HCT116 (cell line): ENCODE measurements around the gene TACR2. TPM values are rescaled to one million over a fixed set of nuclear protein-coding genes. Genes with fewer than 3 reads are reported as not detected.

Experiments used
- ATAC-seq: fragments of 200-7000 bp; cut with Tn5 transposase; 2 replicates; pipeline ENCODE4 v1.9.1; 2020; ENCODE audit warnings: mild to moderate bottlenecking, moderate library complexity
- BruUV-seq: library from RNA; stranded (reverse); fragments of 400-500 nt; replicated peaks from 2 replicates; lab custom pipeline; 2021; lab: Mats Ljungman, UMichigan
- CTCF ChIA-PET: fragments of 300-600 bp; sonication (Branson Sonifier 250); formaldehyde crosslinking; loops from one replicate; lab custom pipeline; 2021; ENCODE audit warnings: antibody characterized with exemption; lab: Charles Lee
- POLR2A ChIA-PET: fragments of 300-600, 350-600 bp; sonication (Branson Sonifier 250); formaldehyde crosslinking; loops from one replicate; lab custom pipeline; 2021; ENCODE audit warnings: antibody characterized with exemption; lab: Charles Lee
- RAD21 ChIA-PET, 2 experiments: fragments of 300-600 bp; sonication (Branson Sonifier 250); formaldehyde crosslinking; loops; one replicate each; lab custom pipeline; 2023; ENCODE audit warnings: low total read pairs in 2 of 2; ENCODE audit not compliant: uncharacterized antibody in 2 of 2, unreplicated experiment in 2 of 2, low non-redundant PET in 1 of 2; lab: Charles Lee
- DNase-seq: peaks from one replicate; pipeline ENCODE4 v3.0.0-alpha.2; 2010; ENCODE audit warnings: low read depth, low spot score
- H2AFZ ChIP-seq: fragments of 200-600 bp; shearing (Covaris generic), sonication (generic); 2 replicates; pipeline ENCODE4 v1.6.1; 2017; ENCODE audit warnings: low read depth, mixed run types, mixed read lengths, antibody characterized with exemption, low read length; ENCODE audit not compliant: poor library complexity, severe bottlenecking
- H3K27ac ChIP-seq: 2 replicates; pipeline ENCODE4 v1.5.1; 2012; ENCODE audit warnings: low read depth, low read length
- H3K27me3 ChIP-seq: fragments of 200-600 bp; sonication (generic); 2 replicates; pipeline ENCODE4 v1.6.1; 2016; ENCODE audit warnings: mixed run types, low read length, mixed read lengths; ENCODE audit not compliant: insufficient read depth
- H3K36me3 ChIP-seq, 2 experiments: fragments of 200-500 bp in 1 of 2; fragments of 200-600 bp in 1 of 2; sonication (Bioruptor generic) in 1 of 2; sonication (generic) in 1 of 2; 2 replicates each; pipeline versions ENCODE4 v1.5.1 to v1.6.1; 2014 to 2016; ENCODE audit warnings: low read length in 2 of 2, inconsistent platforms in 1 of 2, mixed read lengths in 1 of 2, mixed run types in 1 of 2; ENCODE audit not compliant: insufficient read depth in 2 of 2, control insufficient read depth in 1 of 2
- H3K4me1 ChIP-seq, 2 experiments: fragments of 200-600 bp in 1 of 2; sonication (generic) in 1 of 2; 2 replicates each; pipeline versions ENCODE4 v1.5.1 to v1.6.1; 2012 to 2017; ENCODE audit warnings: low read length in 2 of 2, inconsistent platforms in 1 of 2, mild to moderate bottlenecking in 1 of 2, mixed read lengths in 1 of 2, mixed run types in 1 of 2, moderate library complexity in 1 of 2; ENCODE audit not compliant: insufficient read depth in 2 of 2, control insufficient read depth in 1 of 2
- H3K4me2 ChIP-seq: fragments of 200-600 bp; sonication (generic); 2 replicates; pipeline ENCODE4 v1.6.1; 2017; ENCODE audit warnings: mixed run types, low read length, mixed read lengths
- H3K4me3 ChIP-seq, 2 experiments: fragments of 200-600 bp in 1 of 2; sonication (generic) in 1 of 2; replicated peaks in 1 of 2; 2 replicates each; pipeline ENCODE4 v1.5.1; 2011 to 2016; ENCODE audit warnings: low read length in 2 of 2, control low read depth in 1 of 2, low read depth in 1 of 2, mild to moderate bottlenecking in 1 of 2, mixed read lengths in 1 of 2, mixed run types in 1 of 2
- H3K79me2 ChIP-seq: fragments of 200-600 bp; sonication (generic); 2 replicates; pipeline ENCODE4 v1.6.1; 2017; ENCODE audit warnings: mild to moderate bottlenecking, mixed run types, low read length, moderate library complexity, mixed read lengths; ENCODE audit not compliant: insufficient read depth
- H3K9ac ChIP-seq: fragments of 200-600 bp; sonication (generic); 2 replicates; pipeline ENCODE4 v1.6.1; 2016; ENCODE audit warnings: low read length, mixed read lengths
- H3K9me2 ChIP-seq: fragments of 200-600 bp; sonication (generic), shearing (Covaris generic); 2 replicates; pipeline ENCODE4 v1.6.1; 2017; ENCODE audit warnings: mixed run types, mild to moderate bottlenecking, moderate library complexity; ENCODE audit not compliant: insufficient read depth
- H3K9me3 ChIP-seq, 2 experiments: fragments of 200-500 bp in 1 of 2; fragments of 200-600 bp in 1 of 2; sonication (Bioruptor generic) in 1 of 2; sonication (generic) in 1 of 2; 2 replicates each; pipeline ENCODE4 v1.6.1; 2014 to 2017; ENCODE audit warnings: low read length in 2 of 2, mixed read lengths in 2 of 2, inconsistent platforms in 1 of 2, low read depth in 1 of 2, mild to moderate bottlenecking in 1 of 2, mixed run types in 1 of 2, moderate library complexity in 1 of 2; ENCODE audit not compliant: control insufficient read depth in 1 of 2, insufficient read depth in 1 of 2
- H4K20me1 ChIP-seq: fragments of 200-600 bp; sonication (generic), shearing (Covaris generic); 2 replicates; pipeline ENCODE4 v1.6.1; 2017; ENCODE audit warnings: mixed run types, mild to moderate bottlenecking, moderate library complexity; ENCODE audit not compliant: insufficient read depth
- ATF3 ChIP-seq: IDR thresholded peaks from 2 replicates; pipeline ENCODE4 v1.6.1; 2012
- CEBPB ChIP-seq: IDR thresholded peaks from 2 replicates; pipeline ENCODE4 v1.6.1; 2012; ENCODE audit warnings: low read depth
- CTCF ChIP-seq, 3 experiments: fragments of 200-600 bp in 1 of 3; sonication (generic) in 1 of 3; IDR thresholded peaks in 2 of 3; conservative IDR thresholded peaks in 1 of 3; 2 replicates each; pipeline ENCODE4 v1.5.1; 2012 to 2017; ENCODE audit warnings: low read depth in 2 of 3, low read length in 2 of 3, antibody characterized with exemption in 1 of 3, borderline replicate concordance in 1 of 3, control low read depth in 1 of 3, mild to moderate bottlenecking in 1 of 3, mixed read lengths in 1 of 3, mixed run types in 1 of 3, moderate library complexity in 1 of 3; ENCODE audit not compliant: insufficient read depth in 1 of 3
- ELF1 ChIP-seq: IDR thresholded peaks from 2 replicates; pipeline ENCODE4 v1.6.1; 2012; ENCODE audit warnings: low read depth, borderline replicate concordance
- EZH2 ChIP-seq: fragments of 200-600 bp; sonication (generic); IDR thresholded peaks from 2 replicates; pipeline ENCODE4 v1.6.1; 2017; ENCODE audit warnings: antibody characterized with exemption, mixed run types
- MAX ChIP-seq: IDR thresholded peaks from 2 replicates; pipeline ENCODE4 v1.6.1; 2012
- POLR2A ChIP-seq: IDR thresholded peaks from 2 replicates; pipeline ENCODE4 v1.7.0; 2011; ENCODE audit warnings: borderline replicate concordance; ENCODE audit not compliant: insufficient read depth, insufficient read length; ENCODE audit errors: extremely low read depth
- POLR2AphosphoS5 ChIP-seq: IDR thresholded peaks from 2 replicates; pipeline ENCODE4 v1.6.1; 2011; ENCODE audit warnings: mild to moderate bottlenecking, low read depth, low read length, moderate library complexity
- RAD21 ChIP-seq: IDR thresholded peaks from 2 replicates; pipeline ENCODE4 v1.6.1; 2012; ENCODE audit warnings: low read depth, mild to moderate bottlenecking
- SIN3A ChIP-seq: IDR thresholded peaks from 2 replicates; pipeline ENCODE4 v1.6.1; 2012; ENCODE audit warnings: low read depth
- SRF ChIP-seq: IDR thresholded peaks from 2 replicates; pipeline ENCODE4 v1.6.1; 2012; ENCODE audit warnings: low read depth
- ZFX ChIP-seq: fragments of 450-650 bp; IDR thresholded peaks from 2 replicates; pipeline ENCODE4 v1.6.1; 2017
- ZNF274 ChIP-seq: fragments of 200-500 bp; sonication (Bioruptor generic); IDR thresholded peaks from 2 replicates; pipeline ENCODE4 v1.6.1; 2014; ENCODE audit warnings: mild to moderate bottlenecking, low read depth, low read length, inconsistent platforms
- intact Hi-C: fragments of 100-400 bp; cut with micrococcal nuclease; formaldehyde crosslinking; loops from 2 replicates; pipeline ENCODE4 v1.10.0; 2022
- total RNA-seq: library from RNA; stranded (reverse); gene quantifications from one replicate; pipeline ENCODE4 v1.2.1, GENCODE V29; 2021; ENCODE audit not compliant: unreplicated experiment

The TACR2 gene
- total RNA-seq, 1 experiment from 2014 or later, result not detected

- H3K9me2 ChIP-seq, result no peaks in the 10 kb centered on the region
- H2AFZ ChIP-seq, result no peak overlapping the region
- H3K79me2 ChIP-seq, result no peaks in the 10 kb centered on the region
- H3K4me3 ChIP-seq, result no peak overlapping the region
- intact Hi-C loops, result no loop called here
- ATAC-seq, result no peak
- H3K4me2 ChIP-seq, result no peak overlapping the region
- H3K9me3 ChIP-seq, result no peaks in the 10 kb centered on the region
- no peak for DNase-seq
- TF ChIP-seq ZNF274 (no peak), POLR2A (no peak), ATF3 (no peak), SIN3A (no peak), RAD21 (no peak), EZH2 (no peak), SRF (no peak), CEBPB (no peak), CTCF (IDR thresholded peaks at IDR 0.05 in 2 of 3, conservative IDR thresholded peaks at IDR 0.05 in 1 of 3; ENCODE audit: borderline replicate concordance in 1 of 3, insufficient read depth in 1 of 3, low read depth in 2 of 3, low read length in 2 of 3) (no peak), MAX (no peak), ZFX (no peak), ELF1 (no peak), POLR2AphosphoS5 (no peak)
- no peaks in the 10 kb centered on the region for H3K4me1 ChIP-seq
- H3K9ac ChIP-seq, result no peak overlapping the region
- no peaks in the 10 kb centered on the region for H3K27me3 ChIP-seq
- ChIA-PET POLR2A (no interaction called here), CTCF (interaction anchor here (1.3 kb wide), 1 partner anchor 9 kb away, joined by 5 read pairs; no protein-coding TSS in a partner anchor), RAD21 (no interaction called here)
- H3K27ac ChIP-seq, result no peak overlapping the region
- no peaks in the 10 kb centered on the region; a peak in 1 of 4 replicates for H3K36me3 ChIP-seq
- BruUV-seq, result no TSS peak
- no peaks in the 10 kb centered on the region; the same call in 1 of the 2 replicates for H4K20me1 ChIP-seq
Observed at GRCh38 chr10:69398466-69398865, 18.3 kb downstream of the TACR2 start.
